GM19397 (cell line): ENCODE measurements around the gene EP300.
A peak's percentile ranks its signal among the peaks of the same experiment; 100 is the strongest.

Experiments
- ATAC-seq: cut with Tn5 transposase; IDR thresholded peaks from one replicate; pipeline ENCODE4 v1.9.1; 2021; ENCODE audit warnings: mild to moderate bottlenecking, moderate library complexity; ENCODE audit not compliant: unreplicated experiment

The EP300 gene

GRCh38 chr22:41204066-41204465, 111.7 kb downstream of the EP300 start:
- no peak for ATAC-seq

- ATAC-seq = peak; percentile 95
Observed at GRCh38 chr22:41204992-41205900, 112.9 kb downstream of the EP300 start, which contains the start of gene L3MBTL2. Gene L3MBTL2, plus strand, starts transcription at chr22:41205312. Its CDS starts 51 bp downstream, at chr22:41205363.

GRCh38 chr22:41206719-41207118, 114.3 kb downstream of the EP300 start:
- no peak for ATAC-seq

- ATAC-seq = no peak
Observed at GRCh38 chr22:41215409-41215808, 123.0 kb downstream of the EP300 start.

GRCh38 chr22:41215926-41216325, 123.5 kb downstream of the EP300 start:
- ATAC-seq = no peak

GRCh38 chr22:41216984-41217383, 124.6 kb downstream of the EP300 start:
- ATAC-seq = no peak

- ATAC-seq = peak; percentile 42
Observed at GRCh38 chr22:41217553-41218157, 125.3 kb downstream of the EP300 start.

GRCh38 chr22:41222846-41223507, 130.6 kb downstream of the EP300 start:
- ATAC-seq = no peak

- no peak for ATAC-seq
Observed at GRCh38 chr22:41223535-41223934, 131.1 kb downstream of the EP300 start.

- ATAC-seq = no peak
Observed at GRCh38 chr22:41226723-41227655, 134.6 kb downstream of the EP300 start.

GRCh38 chr22:41229215-41229614, 136.8 kb downstream of the EP300 start:
- no peak for ATAC-seq
